Panc1 (cell line): ENCODE results near the gene FAM200A. TPM values are rescaled to one million over a fixed set of nuclear protein-coding genes. Genes with fewer than 3 reads are reported as not detected.

Source experiments
- ATAC-seq: fragments of 200-7000 bp; cut with Tn5 transposase; 2 replicates; pipeline ENCODE4 v1.9.1; 2020; ENCODE audit warnings: mild to moderate bottlenecking, moderate library complexity
- BruUV-seq: library from RNA; stranded (reverse); fragments of 400-500 nt; replicated peaks from 2 replicates; lab custom pipeline; 2021; lab: Mats Ljungman, UMichigan
- CTCF ChIA-PET: fragments of 300-600 bp; sonication (Branson Sonifier 250); formaldehyde crosslinking; loops from one replicate; lab custom pipeline; 2022; ENCODE audit warnings: antibody characterized with exemption; lab: Charles Lee
- POLR2A ChIA-PET: fragments of 300-600 bp; sonication (Branson Sonifier 250); formaldehyde crosslinking; loops from one replicate; lab custom pipeline; 2022; ENCODE audit warnings: antibody characterized with exemption; lab: Charles Lee
- DNase-seq: peaks from one replicate; pipeline ENCODE4 v3.0.0-alpha.2; 2010; ENCODE audit warnings: low read depth, low spot score
- H3K27ac ChIP-seq: 2 replicates; pipeline ENCODE4 v1.5.1; 2011; ENCODE audit warnings: mild to moderate bottlenecking, low read length, inconsistent platforms
- H3K27me3 ChIP-seq: fragments of 200-500 bp; sonication (Bioruptor generic); 2 replicates; pipeline ENCODE4 v1.6.0; 2014; ENCODE audit warnings: low read length, inconsistent platforms; ENCODE audit not compliant: control insufficient read depth, insufficient read depth
- H3K36me3 ChIP-seq: fragments of 200-500 bp; sonication (Bioruptor generic); 2 replicates; pipeline ENCODE4 v1.5.1; 2014; ENCODE audit warnings: inconsistent platforms, mild to moderate bottlenecking, low read length, moderate library complexity; ENCODE audit not compliant: control insufficient read depth, insufficient read depth
- H3K4me1 ChIP-seq: 2 replicates; pipeline ENCODE4 v1.5.1; 2011; ENCODE audit warnings: inconsistent platforms, mild to moderate bottlenecking, low read length, moderate library complexity; ENCODE audit not compliant: control insufficient read depth, insufficient read depth
- H3K4me3 ChIP-seq, 2 experiments: 2 replicates each; pipeline ENCODE4 v1.5.1; 2011 to 2012; ENCODE audit warnings: low read depth in 2 of 2, low read length in 2 of 2, mild to moderate bottlenecking in 2 of 2, inconsistent platforms in 1 of 2, moderate library complexity in 1 of 2
- H3K9me3 ChIP-seq: fragments of 200-500 bp; sonication (Bioruptor generic); 2 replicates; pipeline ENCODE4 v1.5.1; 2014; ENCODE audit warnings: low read depth, mild to moderate bottlenecking, inconsistent platforms, low read length, moderate library complexity; ENCODE audit not compliant: control insufficient read depth, insufficient read depth
- POLR2AphosphoS5 ChIP-seq: IDR thresholded peaks from 2 replicates; pipeline ENCODE4 v1.6.1; 2012; ENCODE audit warnings: mild to moderate bottlenecking, low read depth, low read length, moderate library complexity
- SIN3A ChIP-seq: IDR thresholded peaks from 2 replicates; pipeline ENCODE4 v1.6.1; 2012; ENCODE audit warnings: low read depth, mild to moderate bottlenecking, low read length, moderate library complexity, borderline replicate concordance; ENCODE audit not compliant: insufficient read depth
- TCF7L2 ChIP-seq: IDR thresholded peaks from 2 replicates; pipeline ENCODE4 v1.6.1; 2011; ENCODE audit warnings: mild to moderate bottlenecking, low read depth, low read length, inconsistent platforms
- in situ Hi-C: cut with HindIII; loops from 2 replicates; pipeline ENCODE4 v1.10.0; 2016; ENCODE audit warnings: low sequenced_read_pairs, low pct_unique_long_range_greater_than_20kb
- intact Hi-C: fragments of 100-400 bp; cut with micrococcal nuclease; formaldehyde crosslinking; loops from one replicate; pipeline ENCODE4 v1.10.0; 2022; ENCODE audit not compliant: unreplicated experiment
- total RNA-seq: library from RNA; stranded (reverse); gene quantifications from one replicate; pipeline ENCODE4 v1.2.1, GENCODE V29; 2021; ENCODE audit not compliant: unreplicated experiment
- TF ChIP-seq, protein P1 (sequence below), 2 experiments: IDR thresholded peaks; 2 replicates each; pipeline ENCODE4 v1.6.1; 2011 to 2012; ENCODE audit warnings: low read depth in 2 of 2, control low read depth in 1 of 2, low read length in 1 of 2, mild to moderate bottlenecking in 1 of 2, moderate library complexity in 1 of 2; ENCODE audit not compliant: insufficient read depth in 1 of 2
- TF ChIP-seq, protein P2 (sequence below): fragments of 450-650 bp; IDR thresholded peaks from 2 replicates; pipeline ENCODE4 v1.5.1; 2017; ENCODE audit warnings: mild to moderate bottlenecking

The FAM200A gene
- total RNA-seq, 1 experiment from 2014 or later, result 4.6 TPM

DNA sequence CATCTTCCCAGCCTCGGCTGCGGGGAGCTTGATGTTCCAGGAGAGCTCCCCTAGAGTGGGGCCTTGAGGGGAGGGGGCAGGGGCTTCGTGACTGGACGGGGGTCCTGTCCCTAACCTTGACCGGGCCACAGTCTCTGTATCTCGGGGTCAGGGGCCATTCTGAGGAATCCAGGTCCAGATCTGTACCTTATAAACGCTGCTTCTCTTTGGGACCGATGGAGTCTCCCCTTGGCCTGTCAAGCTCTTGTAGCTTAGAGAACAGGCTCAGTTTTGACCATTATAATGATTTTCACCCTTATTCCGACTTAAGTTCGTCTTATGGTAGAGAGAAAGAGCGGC lies 46.6 kb downstream of the FAM200A start:
- Histone ChIP-seq H3K27ac (peak overlapping the region; percentile 97), H3K4me1 (0 out of 2 replicates have a peak, but pooled peaks cover 3% of the 10 kb centered on the region), H3K9me3 (no peaks in the 10 kb centered on the region), H3K4me3 (peak overlapping the region; percentile 80 to 86), H3K27me3 (no peaks in the 10 kb centered on the region), H3K36me3 (peaks cover 5% of the 10 kb centered on the region; the same call in 1 of the 2 replicates)
- in situ Hi-C loops (no loop called here), intact Hi-C loops (loop anchor here (5.0 to 10.0 kb wide), 2 partner anchors 50 to 552 kb away; partner anchors contain the start of genes FAM200A and ZNF655)
- DNase-seq (no peak), ATAC-seq (peak; percentile 1; the same call in 1 of the 2 replicates)
- no TSS peak for BruUV-seq
- ChIA-PET CTCF (no interaction called here), POLR2A (interaction anchor here (0.5 to 1.5 kb wide), 3 partner anchors 11 to 372 kb away, joined by 3 to 8 read pairs (median 3); partner anchors contain the start of gene ZNF655)
- TF ChIP-seq, protein P1, sequence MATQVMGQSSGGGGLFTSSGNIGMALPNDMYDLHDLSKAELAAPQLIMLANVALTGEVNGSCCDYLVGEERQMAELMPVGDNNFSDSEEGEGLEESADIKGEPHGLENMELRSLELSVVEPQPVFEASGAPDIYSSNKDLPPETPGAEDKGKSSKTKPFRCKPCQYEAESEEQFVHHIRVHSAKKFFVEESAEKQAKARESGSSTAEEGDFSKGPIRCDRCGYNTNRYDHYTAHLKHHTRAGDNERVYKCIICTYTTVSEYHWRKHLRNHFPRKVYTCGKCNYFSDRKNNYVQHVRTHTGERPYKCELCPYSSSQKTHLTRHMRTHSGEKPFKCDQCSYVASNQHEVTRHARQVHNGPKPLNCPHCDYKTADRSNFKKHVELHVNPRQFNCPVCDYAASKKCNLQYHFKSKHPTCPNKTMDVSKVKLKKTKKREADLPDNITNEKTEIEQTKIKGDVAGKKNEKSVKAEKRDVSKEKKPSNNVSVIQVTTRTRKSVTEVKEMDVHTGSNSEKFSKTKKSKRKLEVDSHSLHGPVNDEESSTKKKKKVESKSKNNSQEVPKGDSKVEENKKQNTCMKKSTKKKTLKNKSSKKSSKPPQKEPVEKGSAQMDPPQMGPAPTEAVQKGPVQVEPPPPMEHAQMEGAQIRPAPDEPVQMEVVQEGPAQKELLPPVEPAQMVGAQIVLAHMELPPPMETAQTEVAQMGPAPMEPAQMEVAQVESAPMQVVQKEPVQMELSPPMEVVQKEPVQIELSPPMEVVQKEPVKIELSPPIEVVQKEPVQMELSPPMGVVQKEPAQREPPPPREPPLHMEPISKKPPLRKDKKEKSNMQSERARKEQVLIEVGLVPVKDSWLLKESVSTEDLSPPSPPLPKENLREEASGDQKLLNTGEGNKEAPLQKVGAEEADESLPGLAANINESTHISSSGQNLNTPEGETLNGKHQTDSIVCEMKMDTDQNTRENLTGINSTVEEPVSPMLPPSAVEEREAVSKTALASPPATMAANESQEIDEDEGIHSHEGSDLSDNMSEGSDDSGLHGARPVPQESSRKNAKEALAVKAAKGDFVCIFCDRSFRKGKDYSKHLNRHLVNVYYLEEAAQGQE (IDR thresholded peaks at IDR 0.05; ENCODE audit: insufficient read depth in 1 of 2, low read depth in 2 of 2, low read length in 1 of 2), result no peak
- no peak; the same call in 1 of the 2 replicates for TF ChIP-seq POLR2AphosphoS5
- TF ChIP-seq TCF7L2, result no peak
- TF ChIP-seq, protein P2, sequence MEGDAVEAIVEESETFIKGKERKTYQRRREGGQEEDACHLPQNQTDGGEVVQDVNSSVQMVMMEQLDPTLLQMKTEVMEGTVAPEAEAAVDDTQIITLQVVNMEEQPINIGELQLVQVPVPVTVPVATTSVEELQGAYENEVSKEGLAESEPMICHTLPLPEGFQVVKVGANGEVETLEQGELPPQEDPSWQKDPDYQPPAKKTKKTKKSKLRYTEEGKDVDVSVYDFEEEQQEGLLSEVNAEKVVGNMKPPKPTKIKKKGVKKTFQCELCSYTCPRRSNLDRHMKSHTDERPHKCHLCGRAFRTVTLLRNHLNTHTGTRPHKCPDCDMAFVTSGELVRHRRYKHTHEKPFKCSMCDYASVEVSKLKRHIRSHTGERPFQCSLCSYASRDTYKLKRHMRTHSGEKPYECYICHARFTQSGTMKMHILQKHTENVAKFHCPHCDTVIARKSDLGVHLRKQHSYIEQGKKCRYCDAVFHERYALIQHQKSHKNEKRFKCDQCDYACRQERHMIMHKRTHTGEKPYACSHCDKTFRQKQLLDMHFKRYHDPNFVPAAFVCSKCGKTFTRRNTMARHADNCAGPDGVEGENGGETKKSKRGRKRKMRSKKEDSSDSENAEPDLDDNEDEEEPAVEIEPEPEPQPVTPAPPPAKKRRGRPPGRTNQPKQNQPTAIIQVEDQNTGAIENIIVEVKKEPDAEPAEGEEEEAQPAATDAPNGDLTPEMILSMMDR, result no peak
- TF ChIP-seq SIN3A, result no peak

DNA sequence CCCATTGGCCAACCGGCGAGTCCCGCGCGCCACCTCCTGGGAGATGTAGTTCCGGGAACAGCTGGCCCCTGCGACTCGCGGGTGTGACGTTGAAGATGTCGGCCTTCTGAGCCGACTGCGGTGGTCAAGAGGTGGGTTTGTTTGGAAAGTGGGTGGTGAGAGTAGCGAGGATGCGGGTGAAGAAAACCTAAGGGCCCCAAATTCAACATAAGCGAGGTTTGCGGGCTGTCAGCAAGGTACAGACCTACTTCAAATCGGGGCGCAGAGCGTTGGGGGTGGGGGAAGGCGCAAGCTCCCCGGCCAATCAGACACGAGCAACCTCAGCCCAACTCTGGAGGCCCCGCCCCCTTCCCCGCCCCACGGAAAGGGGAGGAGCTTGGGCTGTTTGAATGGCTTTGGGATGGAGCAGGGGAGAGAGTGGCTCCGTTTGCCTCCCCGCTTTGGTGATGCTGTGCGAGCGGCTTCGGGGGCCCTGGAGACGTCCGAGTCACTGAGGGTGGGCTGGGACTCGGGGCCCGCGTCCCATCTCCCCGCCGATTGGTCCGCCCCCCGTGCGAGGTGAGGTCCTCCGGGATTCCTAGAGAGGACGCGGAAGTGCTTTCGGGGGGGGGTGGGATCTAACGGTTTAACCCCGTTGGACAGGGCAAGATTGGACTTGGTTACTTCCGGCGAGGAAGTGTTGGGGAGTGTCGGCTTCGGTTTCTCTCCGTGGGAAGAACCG lies 47.2 kb downstream of the FAM200A start, which contains the start of gene ZKSCAN5:
ZKSCAN5 (plus strand) TSS at position 60 of the 721 bp plus-strand sequence. CDS start 1,383 bp downstream, outside the sequence.
- TF ChIP-seq POLR2AphosphoS5, result peak; percentile 83
- TF ChIP-seq SIN3A, result no peak; the same call in 1 of the 2 replicates
- TF ChIP-seq TCF7L2, result peak; percentile 93
- TF ChIP-seq, protein P2, result no peak
- TF ChIP-seq, protein P1 (IDR thresholded peaks at IDR 0.05; ENCODE audit: insufficient read depth in 1 of 2, low read depth in 2 of 2, low read length in 1 of 2), result no peak
- H3K36me3 ChIP-seq, result peaks cover 5% of the 10 kb centered on the region; the same call in 1 of the 2 replicates
- DNase-seq, result peak; percentile 98
- peak; percentile 87 for ATAC-seq
- H3K4me3 ChIP-seq, result peak within 1 kb of the TSS; percentile 80 to 86
- POLR2A ChIA-PET, result interaction anchor here (0.5 to 1.5 kb wide), 5 partner anchors 11 to 596 kb away, joined by 3 to 10 read pairs (median 8); partner anchors contain the start of gene ZNF655
- CTCF ChIA-PET, result interaction anchor here (0.8 to 1.3 kb wide), 2 partner anchors 54 to 764 kb away, joined by 3 to 4 read pairs; partner anchors contain the start of gene ZNF655
- H3K4me1 ChIP-seq, result 0 out of 2 replicates have a peak, but pooled peaks cover 3% of the 10 kb centered on the region
- peak within 1 kb of the TSS; percentile 97 for H3K27ac ChIP-seq
- BruUV-seq, result no TSS peak
- in situ Hi-C loops, result no loop called here
- H3K9me3 ChIP-seq, result no peaks in the 10 kb centered on the region
- H3K27me3 ChIP-seq, result no peaks in the 10 kb centered on the region
- intact Hi-C loops, result loop anchor here (5.0 to 10.0 kb wide), 2 partner anchors 50 to 553 kb away; partner anchors contain the start of genes FAM200A and ZNF655
